Vagina (tissue), 2 donors: ENCODE data around the gene STXBP3. TPM values are rescaled to one million over a fixed set of nuclear protein-coding genes. Genes with fewer than 3 reads are reported as not detected.

Source experiments
- DNase-seq, 2 donors: peaks; one replicate each; pipeline ENCODE4 v3.0.0-alpha.2; 2017; ENCODE audit errors: extremely low spot score in 2 of 2
- H3K27ac ChIP-seq: fragments of 200-600 bp; sonication (generic); one replicate; pipeline ENCODE4 v1.5.1; 2019
- H3K27me3 ChIP-seq: fragments of 200-600 bp; sonication (generic); one replicate; pipeline ENCODE4 v1.5.1; 2019
- H3K36me3 ChIP-seq, 2 donors: fragments of 200-600 bp; sonication (generic); one replicate each; pipeline ENCODE4 v1.5.1; 2017 to 2019
- H3K4me1 ChIP-seq: fragments of 200-600 bp; sonication (generic); one replicate; pipeline ENCODE4 v1.5.1; 2019
- H3K4me3 ChIP-seq, 2 donors: fragments of 200-600 bp; sonication (generic); 1 replicate in 1 of 2; 2 replicates in 1 of 2; pipeline ENCODE4 v1.5.1; 2016 to 2019
- H3K9me3 ChIP-seq: fragments of 200-600 bp; sonication (generic); one replicate; pipeline ENCODE4 v1.5.1; 2019
- POLR2A ChIP-seq, 2 donors: fragments of 450-650 bp; IDR thresholded peaks; one replicate each; pipeline ENCODE4 v1.6.1; 2017; ENCODE audit warnings: antibody characterized with exemption in 2 of 2, mild to moderate bottlenecking in 2 of 2, moderate library complexity in 2 of 2
- POLR2AphosphoS5 ChIP-seq, 2 donors: sonication (generic); formaldehyde crosslinking; IDR thresholded peaks; one replicate each; pipeline ENCODE4 v1.9.0; 2017; ENCODE audit warnings: antibody characterized with exemption in 2 of 2, mild to moderate bottlenecking in 2 of 2, low read depth in 1 of 2; ENCODE audit not compliant: insufficient read depth in 1 of 2
- intact Hi-C: fragments of 100-400 bp; cut with DNase I; formaldehyde crosslinking; loops from one replicate; pipeline ENCODE4 v1.15.1; 2023
- total RNA-seq: library from RNA; depleted of rRNA; stranded (reverse); fragments of >200 nt; gene quantifications from one replicate; pipeline ENCODE4 v1.2.3, GENCODE V29; 2016
- TF ChIP-seq, protein P1 (sequence below), 3 experiments: fragments of 450-650 bp in 2 of 3; fragments of 200-600 bp in 1 of 3; sonication (generic) in 1 of 3; IDR thresholded peaks; one replicate each; pipeline ENCODE4 v1.5.1; 2017 to 2019; ENCODE audit warnings: antibody characterized with exemption in 3 of 3, mild to moderate bottlenecking in 2 of 3, moderate library complexity in 2 of 3

Gene STXBP3
- total RNA-seq, 1 donor from 2014 or later, result 167 TPM

DNA sequence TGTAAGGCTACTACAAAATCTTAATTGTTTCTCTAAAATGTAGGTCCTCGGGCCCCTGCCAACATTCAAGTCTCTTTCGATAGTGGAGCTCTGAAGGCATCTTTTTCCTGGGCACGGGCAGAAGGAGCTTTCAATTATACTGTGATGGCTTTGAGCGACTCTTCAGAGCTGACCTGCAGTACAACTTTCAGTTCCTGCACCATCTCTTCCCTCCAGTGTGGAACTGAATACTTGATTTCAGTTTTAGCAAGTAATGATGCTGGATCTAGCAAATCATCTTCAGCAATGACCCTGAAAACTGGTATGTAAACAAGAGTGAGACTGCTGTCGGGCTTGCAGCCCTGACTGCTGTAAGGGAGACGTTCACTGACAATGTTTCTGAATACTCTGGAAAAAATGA is 24.2 kb upstream of the STXBP3 start:
- Histone ChIP-seq H3K4me1 (no peaks in the 10 kb centered on the region), H3K9me3 (no peaks in the 10 kb centered on the region), H3K4me3 (no peak overlapping the region), H3K27me3 (no peaks in the 10 kb centered on the region), H3K27ac (no peak overlapping the region), H3K36me3 (no peaks in the 10 kb centered on the region)
- intact Hi-C loops, result no loop called here
- no peak for DNase-seq
- TF ChIP-seq, protein P1, sequence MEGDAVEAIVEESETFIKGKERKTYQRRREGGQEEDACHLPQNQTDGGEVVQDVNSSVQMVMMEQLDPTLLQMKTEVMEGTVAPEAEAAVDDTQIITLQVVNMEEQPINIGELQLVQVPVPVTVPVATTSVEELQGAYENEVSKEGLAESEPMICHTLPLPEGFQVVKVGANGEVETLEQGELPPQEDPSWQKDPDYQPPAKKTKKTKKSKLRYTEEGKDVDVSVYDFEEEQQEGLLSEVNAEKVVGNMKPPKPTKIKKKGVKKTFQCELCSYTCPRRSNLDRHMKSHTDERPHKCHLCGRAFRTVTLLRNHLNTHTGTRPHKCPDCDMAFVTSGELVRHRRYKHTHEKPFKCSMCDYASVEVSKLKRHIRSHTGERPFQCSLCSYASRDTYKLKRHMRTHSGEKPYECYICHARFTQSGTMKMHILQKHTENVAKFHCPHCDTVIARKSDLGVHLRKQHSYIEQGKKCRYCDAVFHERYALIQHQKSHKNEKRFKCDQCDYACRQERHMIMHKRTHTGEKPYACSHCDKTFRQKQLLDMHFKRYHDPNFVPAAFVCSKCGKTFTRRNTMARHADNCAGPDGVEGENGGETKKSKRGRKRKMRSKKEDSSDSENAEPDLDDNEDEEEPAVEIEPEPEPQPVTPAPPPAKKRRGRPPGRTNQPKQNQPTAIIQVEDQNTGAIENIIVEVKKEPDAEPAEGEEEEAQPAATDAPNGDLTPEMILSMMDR (IDR thresholded peaks at IDR 0.05), result no peak
- TF ChIP-seq POLR2A (IDR thresholded peaks at IDR 0.05) (no peak), POLR2AphosphoS5 (IDR thresholded peaks at IDR 0.05; ENCODE audit: insufficient read depth in 1 of 2, low read depth in 1 of 2) (no peak)

DNA sequence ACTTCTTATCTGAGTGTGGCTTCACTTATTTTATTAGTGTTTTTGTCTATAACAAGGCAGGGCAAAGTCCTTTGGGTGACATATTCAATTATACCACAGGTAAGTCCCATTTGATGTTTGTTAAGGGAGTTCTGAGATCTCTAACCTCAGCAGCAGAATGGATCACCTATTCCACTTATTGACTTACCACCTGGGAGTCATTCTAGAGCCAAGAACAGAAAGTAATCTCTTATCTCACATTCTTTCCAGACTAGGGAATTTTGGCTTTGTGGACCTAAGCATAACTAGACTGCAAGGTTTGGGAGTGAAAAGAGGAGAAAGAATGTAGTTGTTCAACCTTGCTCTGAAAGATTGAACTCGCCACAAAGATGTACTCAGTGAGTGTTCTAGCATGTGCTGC is 20.6 kb upstream of the STXBP3 start:
- Histone ChIP-seq H3K9me3 (no peaks in the 10 kb centered on the region), H3K27ac (no peak overlapping the region), H3K36me3 (no peaks in the 10 kb centered on the region), H3K4me3 (no peak overlapping the region), H3K4me1 (no peaks in the 10 kb centered on the region), H3K27me3 (no peaks in the 10 kb centered on the region)
- no peak for DNase-seq
- TF ChIP-seq POLR2AphosphoS5 (IDR thresholded peaks at IDR 0.05; ENCODE audit: insufficient read depth in 1 of 2, low read depth in 1 of 2) (no peak), POLR2A (IDR thresholded peaks at IDR 0.05) (no peak)
- TF ChIP-seq, protein P1 (IDR thresholded peaks at IDR 0.05), result no peak
- intact Hi-C loops, result no loop called here

DNA sequence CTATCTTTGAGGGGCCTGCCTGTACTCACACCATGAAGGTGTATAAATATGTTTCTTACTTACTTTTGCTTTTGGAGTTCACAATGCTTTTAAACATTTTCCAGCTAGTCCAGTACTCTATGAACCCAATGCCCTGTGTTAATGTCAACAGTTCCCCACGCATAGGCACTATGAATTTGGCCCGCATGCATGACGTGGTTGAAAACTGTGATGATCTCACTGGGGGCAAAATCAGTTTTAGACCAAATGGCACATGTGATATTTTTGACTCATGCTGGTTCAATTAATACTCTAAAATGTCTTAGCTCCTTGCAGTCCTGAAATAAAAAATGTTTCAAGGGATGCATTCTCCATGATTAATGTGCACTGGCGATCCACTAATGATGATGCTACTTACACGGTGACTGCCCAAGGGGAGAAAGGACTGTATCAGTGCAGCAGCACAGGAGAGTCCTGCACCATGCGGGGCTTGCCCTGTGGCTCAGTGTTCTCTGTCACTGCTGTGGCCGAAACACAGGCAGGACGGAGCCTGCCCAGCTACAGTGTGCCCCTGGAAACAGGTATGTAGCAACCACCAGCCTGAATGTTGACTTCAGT is 18.0 kb upstream of the STXBP3 start:
- Histone ChIP-seq H3K4me1 (no peaks in the 10 kb centered on the region), H3K9me3 (no peaks in the 10 kb centered on the region), H3K27me3 (no peaks in the 10 kb centered on the region), H3K4me3 (no peak overlapping the region), H3K27ac (no peak overlapping the region), H3K36me3 (no peaks in the 10 kb centered on the region)
- TF ChIP-seq POLR2A (IDR thresholded peaks at IDR 0.05) (no peak), POLR2AphosphoS5 (IDR thresholded peaks at IDR 0.05; ENCODE audit: insufficient read depth in 1 of 2, low read depth in 1 of 2) (no peak)
- TF ChIP-seq, protein P1 (IDR thresholded peaks at IDR 0.05), result no peak
- intact Hi-C loops, result no loop called here
- no peak for DNase-seq

DNA sequence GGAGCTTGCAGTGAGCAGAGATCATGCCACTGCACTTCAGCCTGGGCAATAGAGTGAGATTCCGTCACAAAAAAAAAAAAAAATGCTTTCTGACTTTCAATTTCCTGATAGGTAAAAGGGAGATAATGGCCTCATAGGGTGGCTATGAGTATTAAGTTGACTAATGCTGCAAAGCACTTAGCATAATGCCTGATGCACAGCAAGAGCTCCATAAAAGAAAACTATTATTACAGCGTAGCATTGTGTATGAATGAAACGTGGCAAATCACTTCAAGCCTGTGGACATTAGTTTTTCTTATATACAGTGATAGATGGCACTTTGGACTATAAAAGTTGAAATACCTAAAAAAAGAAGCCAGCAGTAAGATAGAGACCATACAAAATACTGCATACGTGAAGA is 17.0 kb upstream of the STXBP3 start:
- DNase-seq, result no peak
- no peaks in the 10 kb centered on the region for H3K36me3 ChIP-seq
- no peak overlapping the region for H3K4me3 ChIP-seq
- no peak for TF ChIP-seq POLR2A (IDR thresholded peaks at IDR 0.05)
- TF ChIP-seq POLR2AphosphoS5 (IDR thresholded peaks at IDR 0.05; ENCODE audit: insufficient read depth in 1 of 2, low read depth in 1 of 2), result no peak
- TF ChIP-seq, protein P1 (IDR thresholded peaks at IDR 0.05), result no peak
- intact Hi-C loops, result no loop called here
- H3K27me3 ChIP-seq, result no peaks in the 10 kb centered on the region
- H3K4me1 ChIP-seq, result no peaks in the 10 kb centered on the region
- no peaks in the 10 kb centered on the region for H3K9me3 ChIP-seq
- H3K27ac ChIP-seq, result no peak overlapping the region

DNA sequence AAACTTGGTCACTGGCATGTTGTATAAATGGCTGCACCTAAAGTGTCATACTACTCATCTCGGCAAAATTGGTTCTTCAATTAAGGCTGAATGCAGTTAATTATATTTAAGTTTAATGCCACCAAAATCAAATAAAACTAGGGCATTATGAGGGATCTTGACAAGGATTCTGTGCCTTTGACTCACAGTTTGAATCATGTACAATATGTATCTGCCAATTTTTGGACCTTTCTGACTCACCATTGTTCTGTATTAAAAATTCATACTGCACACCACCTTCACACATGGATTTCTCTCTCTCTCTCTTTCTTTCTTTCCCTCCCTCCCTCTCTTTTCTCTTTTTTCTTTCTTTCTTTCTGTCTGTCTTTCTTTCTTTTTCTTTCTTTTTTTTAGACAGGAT is 14.1 kb upstream of the STXBP3 start:
- Histone ChIP-seq H3K27ac (no peak overlapping the region), H3K27me3 (no peaks in the 10 kb centered on the region), H3K4me1 (no peaks in the 10 kb centered on the region), H3K36me3 (no peaks in the 10 kb centered on the region), H3K4me3 (no peak overlapping the region), H3K9me3 (no peaks in the 10 kb centered on the region)
- intact Hi-C loops, result no loop called here
- DNase-seq, result no peak
- TF ChIP-seq, protein P1 (IDR thresholded peaks at IDR 0.05), result no peak
- TF ChIP-seq POLR2A (IDR thresholded peaks at IDR 0.05) (no peak), POLR2AphosphoS5 (IDR thresholded peaks at IDR 0.05; ENCODE audit: insufficient read depth in 1 of 2, low read depth in 1 of 2) (no peak)
